ENCODE measurements around the gene SGK1.
A peak's percentile ranks its signal among the peaks of the same experiment; 100 is the strongest.
"Not testable (repeated sequence)": the region's sequence is repeated elsewhere in the genome, so short reads cannot be mapped to it uniquely, and the experiment has no call there.

The SGK1 gene

DNA sequence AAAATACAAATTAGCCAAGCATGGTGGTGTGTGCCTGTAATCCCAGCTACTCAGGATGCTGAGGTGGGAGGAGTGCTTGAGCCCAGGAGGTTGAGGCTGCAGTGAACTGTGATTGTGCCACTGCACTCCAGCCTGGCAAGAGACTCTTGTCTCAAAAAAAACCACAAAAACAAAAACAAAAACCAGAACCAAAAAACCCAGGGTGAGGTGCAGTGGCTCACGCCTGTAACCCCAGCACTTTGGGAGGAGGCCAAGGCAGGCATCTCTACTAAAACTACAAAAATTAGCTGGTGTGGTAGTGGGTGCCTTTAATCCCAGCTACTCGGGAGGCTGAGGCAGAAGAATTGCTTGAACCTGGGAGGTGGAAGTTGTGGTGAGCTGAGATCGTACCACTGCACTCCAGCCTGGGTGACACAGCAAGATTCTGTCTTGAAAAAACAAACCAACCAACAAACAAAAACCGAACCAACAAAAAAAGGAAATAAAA lies 41.0 kb downstream of the SGK1 start:
- CTCF ChIA-PET = interaction anchor here (1.0 to 1.4 kb wide), 2 partner anchors 11 to 14 kb away, joined by 3 to 5 read pairs; no protein-coding TSS in a partner anchor
- H3K4me1 Mint-ChIP-seq = peaks cover 49% of the 10 kb centered on the region
- H3K9me3 Mint-ChIP-seq, H3K36me3 Mint-ChIP-seq, H3K27me3 Mint-ChIP-seq: not testable (repeated sequence)
- H3K4me3 Mint-ChIP-seq = peak overlapping the region; percentile 40
- peak; percentile 51 for DNase-seq
- H3K27ac Mint-ChIP-seq = peak overlapping the region; percentile 89

DNA sequence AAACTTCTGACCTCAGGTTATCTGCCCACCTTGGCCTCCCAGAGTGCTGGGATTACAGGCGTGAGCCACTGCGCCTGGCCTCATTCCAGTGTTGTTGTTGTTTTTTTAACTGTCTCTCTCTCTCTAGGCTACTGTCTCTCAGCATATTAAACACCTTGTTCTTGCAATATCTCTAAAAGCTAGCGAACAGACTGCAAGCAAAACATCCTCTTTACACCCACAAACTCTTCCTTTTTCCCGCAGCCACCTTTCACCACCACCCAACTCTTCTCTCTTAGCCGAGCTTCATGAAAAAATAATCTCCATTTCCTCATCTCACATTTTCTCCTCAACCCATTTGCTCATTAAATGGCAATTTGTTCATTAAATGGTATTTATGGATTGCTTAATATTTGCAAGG lies 45.5 kb downstream of the SGK1 start:
- peaks cover 2% of the 10 kb centered on the region for H3K36me3 Mint-ChIP-seq
- peak overlapping the region; percentile 5 for H3K4me3 Mint-ChIP-seq
- CTCF ChIA-PET = interaction anchor here (1.6 kb wide), 1 partner anchor 20 kb away, joined by 4 read pairs; no protein-coding TSS in a partner anchor
- H3K27ac Mint-ChIP-seq = peak overlapping the region; percentile 85
- H3K27me3 Mint-ChIP-seq = no peaks in the 10 kb centered on the region
- peaks cover 2% of the 10 kb centered on the region for H3K9me3 Mint-ChIP-seq
- DNase-seq = peak; percentile 32
- peaks cover 41% of the 10 kb centered on the region for H3K4me1 Mint-ChIP-seq

DNA sequence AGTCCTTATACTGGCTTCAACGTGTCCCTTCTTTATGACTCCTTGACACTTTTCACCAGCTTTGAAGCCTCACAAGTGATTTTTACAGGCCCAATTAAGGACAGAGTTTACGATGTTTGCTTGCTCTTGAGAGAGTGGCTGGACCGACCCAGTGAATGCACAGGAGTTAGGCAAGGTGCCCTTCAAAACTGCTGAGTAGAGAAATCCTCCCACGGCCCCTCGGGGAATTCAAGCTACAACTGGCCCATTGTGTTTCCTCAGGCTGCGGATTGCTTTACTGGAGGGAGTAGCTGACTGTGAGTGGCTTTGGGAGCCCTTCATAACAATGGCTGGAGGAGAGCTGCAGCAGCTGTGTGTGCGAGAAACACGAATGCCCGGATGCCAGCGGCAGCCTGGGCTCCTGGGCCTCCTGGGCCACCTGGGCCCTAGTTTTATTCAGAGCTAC lies 50.0 kb downstream of the SGK1 start:
- CTCF ChIA-PET = no interaction called here
- peaks cover 17% of the 10 kb centered on the region for H3K4me1 Mint-ChIP-seq
- no peak for DNase-seq
- H3K9me3 Mint-ChIP-seq = peaks cover under 1% of the 10 kb centered on the region
- H3K27me3 Mint-ChIP-seq = no peaks in the 10 kb centered on the region
- H3K4me3 Mint-ChIP-seq = no peak overlapping the region
- H3K27ac Mint-ChIP-seq = no peak overlapping the region
- no peaks in the 10 kb centered on the region for H3K36me3 Mint-ChIP-seq

DNA sequence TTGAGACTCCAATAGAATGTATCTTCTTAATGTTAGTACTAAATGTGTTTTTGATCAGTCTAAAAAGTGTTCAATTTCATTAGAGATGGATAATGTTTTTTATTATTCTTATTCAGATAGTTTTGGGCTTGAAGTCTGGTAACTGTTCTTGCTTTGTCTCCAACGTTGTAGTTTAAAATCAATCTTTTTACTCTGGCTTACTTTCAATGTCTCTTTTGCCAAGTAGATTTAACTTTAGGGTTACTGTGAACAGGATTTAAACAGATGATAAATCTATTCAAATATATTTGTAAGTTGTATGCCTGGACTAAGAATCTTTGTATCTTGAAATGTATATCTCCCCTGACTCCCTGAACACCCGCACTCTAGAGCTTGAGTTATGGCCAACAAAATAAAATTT lies 51.1 kb downstream of the SGK1 start:
- peaks cover 7% of the 10 kb centered on the region for H3K4me1 Mint-ChIP-seq
- peaks cover 4% of the 10 kb centered on the region for H3K27me3 Mint-ChIP-seq
- DNase-seq = no peak
- H3K27ac Mint-ChIP-seq = no peak overlapping the region
- CTCF ChIA-PET = no interaction called here
- H3K36me3 Mint-ChIP-seq = no peaks in the 10 kb centered on the region
- no peak overlapping the region for H3K4me3 Mint-ChIP-seq
- no peaks in the 10 kb centered on the region for H3K9me3 Mint-ChIP-seq

DNA sequence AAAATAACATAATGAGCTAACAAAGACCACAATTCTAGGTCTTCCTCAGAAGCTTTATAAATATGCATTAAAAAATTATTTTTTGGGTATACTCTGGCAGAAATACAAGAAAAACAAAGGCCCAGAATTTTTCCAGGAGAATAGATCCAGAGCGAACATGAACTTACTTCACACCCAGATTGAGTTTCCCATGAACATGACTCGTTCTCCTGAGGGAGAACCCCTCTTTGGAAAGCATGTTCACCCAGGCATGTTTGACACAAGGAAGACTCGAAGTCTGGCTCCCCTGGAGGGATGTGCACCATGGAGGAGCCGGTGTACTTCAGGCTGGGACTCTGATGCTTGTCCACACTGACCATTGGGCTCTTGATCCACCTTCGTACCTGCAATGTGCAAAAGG lies 56.1 kb downstream of the SGK1 start:
- peaks cover 2% of the 10 kb centered on the region for H3K36me3 Mint-ChIP-seq
- CTCF ChIA-PET = no interaction called here
- H3K4me3 Mint-ChIP-seq = no peak overlapping the region
- H3K27me3 Mint-ChIP-seq = peaks cover 4% of the 10 kb centered on the region
- DNase-seq = no peak
- H3K9me3 Mint-ChIP-seq = no peaks in the 10 kb centered on the region
- no peaks in the 10 kb centered on the region for H3K4me1 Mint-ChIP-seq
- no peak overlapping the region for H3K27ac Mint-ChIP-seq

DNA sequence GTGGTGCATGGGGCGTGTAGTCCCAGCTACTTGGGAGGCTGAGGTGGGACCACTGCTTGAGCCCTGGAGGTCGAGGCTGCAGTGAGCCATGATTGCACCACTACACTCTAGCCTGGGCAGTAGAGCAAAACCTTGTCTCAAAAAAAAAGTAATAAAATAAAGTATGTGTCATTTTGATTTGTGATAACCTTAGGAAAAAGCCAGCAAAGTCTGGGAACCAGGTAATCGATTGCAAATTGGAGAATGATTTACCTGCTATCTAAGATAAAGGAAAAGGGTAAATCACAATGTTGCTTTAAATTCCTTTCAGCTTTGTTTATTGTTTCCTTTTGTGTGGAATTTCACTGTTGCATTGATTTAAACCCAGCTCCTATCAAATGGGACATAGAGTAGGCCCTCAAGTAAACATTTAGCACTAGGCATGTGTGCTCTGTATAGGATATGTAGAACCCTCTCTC lies 59.0 kb downstream of the SGK1 start:
- Mint-ChIP-seq H3K27me3 (peaks cover 4% of the 10 kb centered on the region), H3K9me3 (no peaks in the 10 kb centered on the region), H3K36me3 (peaks cover 2% of the 10 kb centered on the region), H3K4me1 (no peaks in the 10 kb centered on the region), H3K4me3 (no peak overlapping the region), H3K27ac (no peak overlapping the region)
- CTCF ChIA-PET = no interaction called here
- DNase-seq = no peak

DNA sequence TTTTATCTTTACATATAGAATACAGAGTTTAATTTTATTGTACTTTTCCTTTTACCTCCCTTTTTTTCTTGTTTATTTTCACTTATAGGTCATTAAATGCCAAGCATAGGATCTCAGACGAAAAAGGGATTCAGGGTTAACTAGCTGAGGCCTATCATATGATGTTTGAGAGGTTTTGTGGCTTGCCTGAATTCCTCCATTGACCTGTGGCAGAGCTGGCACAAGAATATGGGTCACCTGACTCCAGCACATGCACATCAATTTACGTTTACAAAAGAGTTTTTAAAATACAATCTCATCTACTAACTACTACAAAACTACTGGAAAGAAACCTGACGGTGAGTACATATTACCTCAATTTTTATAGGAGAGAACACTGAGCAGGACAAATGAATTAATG lies 60.4 kb downstream of the SGK1 start:
- no peaks in the 10 kb centered on the region for H3K9me3 Mint-ChIP-seq
- H3K36me3 Mint-ChIP-seq = peaks cover 2% of the 10 kb centered on the region
- no peak overlapping the region for H3K4me3 Mint-ChIP-seq
- H3K27ac Mint-ChIP-seq = no peak overlapping the region
- no peaks in the 10 kb centered on the region for H3K4me1 Mint-ChIP-seq
- CTCF ChIA-PET = no interaction called here
- DNase-seq = no peak
- H3K27me3 Mint-ChIP-seq = peaks cover 3% of the 10 kb centered on the region

DNA sequence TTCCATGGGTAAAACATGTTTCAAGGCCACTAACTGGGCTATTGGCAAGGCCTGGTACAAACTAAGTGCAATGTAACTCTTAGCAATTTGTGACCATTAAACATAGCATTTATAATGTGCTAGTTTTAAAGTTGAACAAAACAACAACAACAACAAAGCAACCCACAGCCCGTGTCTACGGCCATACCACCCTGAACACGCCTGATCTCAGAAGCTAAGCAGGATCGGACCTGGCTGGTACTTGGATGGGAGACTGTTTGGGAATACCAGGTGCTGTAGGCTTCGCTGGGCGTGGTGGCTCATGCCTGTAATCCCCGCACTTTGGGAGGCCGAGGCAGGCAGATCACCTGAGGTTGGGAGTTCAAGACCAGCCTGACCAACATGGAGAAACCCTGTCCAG lies 61.0 kb downstream of the SGK1 start:
- no peaks in the 10 kb centered on the region for H3K9me3 Mint-ChIP-seq
- peaks cover 2% of the 10 kb centered on the region for H3K36me3 Mint-ChIP-seq
- H3K4me3 Mint-ChIP-seq = no peak overlapping the region
- H3K4me1 Mint-ChIP-seq = no peaks in the 10 kb centered on the region
- DNase-seq = no peak
- no peak overlapping the region for H3K27ac Mint-ChIP-seq
- CTCF ChIA-PET = no interaction called here
- no peaks in the 10 kb centered on the region for H3K27me3 Mint-ChIP-seq

DNA sequence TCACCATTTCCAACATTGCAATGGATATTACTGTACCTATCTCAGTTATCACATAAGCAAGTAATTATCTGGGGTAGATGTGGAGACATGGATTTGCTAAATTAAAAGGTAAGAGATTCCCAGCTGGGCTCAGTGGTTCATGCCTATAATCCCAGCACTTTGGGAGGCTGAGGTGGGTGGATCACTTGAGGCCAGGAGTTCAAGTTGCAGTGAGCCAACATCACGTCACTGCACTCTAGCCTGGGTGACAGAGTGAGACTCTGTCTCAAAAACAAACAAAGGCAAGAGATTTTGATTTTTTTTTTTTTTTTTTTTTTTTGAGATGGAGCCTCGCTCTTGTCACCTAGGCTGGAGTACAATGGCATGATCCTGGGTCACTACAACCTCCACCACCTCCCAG lies 62.6 kb downstream of the SGK1 start:
- H3K4me1 Mint-ChIP-seq, CTCF ChIA-PET, H3K36me3 Mint-ChIP-seq, DNase-seq, H3K27me3 Mint-ChIP-seq, H3K27ac Mint-ChIP-seq, H3K4me3 Mint-ChIP-seq, H3K9me3 Mint-ChIP-seq: not testable (repeated sequence)

DNA sequence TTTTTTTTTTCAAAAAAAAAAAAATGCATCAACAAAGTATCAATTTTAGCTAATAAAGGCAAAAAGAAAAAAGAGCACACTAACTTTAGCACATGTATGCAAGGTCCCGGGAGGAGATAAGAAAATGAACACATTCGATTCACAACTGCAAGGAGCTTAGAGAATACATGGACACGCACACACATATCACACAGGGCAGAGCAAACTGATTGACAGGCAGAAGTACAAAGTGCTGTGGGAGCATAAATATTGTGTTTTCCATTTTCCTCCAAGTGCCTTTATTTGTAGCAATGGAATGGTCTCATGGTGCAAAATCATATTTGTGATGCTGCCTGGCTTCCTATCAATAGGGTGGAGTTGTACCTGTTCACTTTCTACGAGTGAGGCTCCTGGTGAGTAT lies 63.8 kb downstream of the SGK1 start:
- no peak overlapping the region for H3K27ac Mint-ChIP-seq
- H3K9me3 Mint-ChIP-seq = no peaks in the 10 kb centered on the region
- CTCF ChIA-PET = no interaction called here
- H3K4me1 Mint-ChIP-seq = peaks cover 18% of the 10 kb centered on the region
- no peaks in the 10 kb centered on the region for H3K27me3 Mint-ChIP-seq
- no peak for DNase-seq
- H3K4me3 Mint-ChIP-seq = no peak overlapping the region
- peaks cover 13% of the 10 kb centered on the region for H3K36me3 Mint-ChIP-seq

DNA sequence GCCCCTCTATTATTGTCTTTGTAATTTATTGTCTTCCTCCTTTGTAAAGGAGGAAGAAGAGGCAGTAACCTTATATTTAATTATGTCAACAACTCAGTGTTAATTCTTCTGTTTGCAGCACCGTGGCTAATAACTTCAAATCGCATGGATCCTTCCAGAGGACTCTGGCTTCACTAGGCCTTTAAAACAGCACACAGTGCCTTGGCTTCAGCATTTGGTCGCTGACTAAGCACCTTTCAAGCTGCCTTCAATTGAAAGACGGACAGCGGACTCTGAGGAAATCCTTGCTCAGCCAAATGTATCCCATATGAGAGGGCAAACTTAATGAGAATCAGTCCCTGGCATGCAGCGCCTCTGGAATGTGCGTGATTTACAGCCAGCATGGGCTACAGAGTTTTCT lies 64.2 kb downstream of the SGK1 start:
- CTCF ChIA-PET = no interaction called here
- no peak overlapping the region for H3K27ac Mint-ChIP-seq

DNA sequence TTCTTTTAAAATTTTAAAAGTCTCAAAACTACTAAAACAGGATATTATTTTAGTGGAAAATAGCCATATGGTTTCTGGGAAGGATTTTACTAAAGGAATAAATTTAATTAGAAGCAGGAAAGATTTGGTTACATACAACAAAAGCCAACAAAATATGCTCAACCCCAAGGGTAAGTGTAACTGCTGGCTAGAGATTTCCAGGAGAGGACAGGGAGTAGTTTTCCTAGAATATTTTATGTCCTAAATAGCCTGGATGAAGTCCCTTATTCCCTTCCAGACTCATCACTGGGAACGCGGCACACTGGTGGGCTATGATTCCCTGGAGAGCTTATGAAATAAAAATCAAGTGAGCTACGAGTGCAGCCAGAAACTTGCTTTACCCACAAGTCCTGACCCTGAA lies 66.6 kb downstream of the SGK1 start:
- peaks cover 43% of the 10 kb centered on the region for H3K4me1 Mint-ChIP-seq
- DNase-seq = no peak
- peaks cover 18% of the 10 kb centered on the region for H3K36me3 Mint-ChIP-seq
- H3K4me3 Mint-ChIP-seq = no peak overlapping the region
- no peaks in the 10 kb centered on the region for H3K9me3 Mint-ChIP-seq
- CTCF ChIA-PET = interaction anchor here (0.7 to 2.0 kb wide), 2 partner anchors 11 to 22 kb away, joined by 3 to 4 read pairs; no protein-coding TSS in a partner anchor
- no peak overlapping the region for H3K27ac Mint-ChIP-seq
- H3K27me3 Mint-ChIP-seq = no peaks in the 10 kb centered on the region

More for the DNA sequence above, 64.2 kb downstream of the SGK1 start:
- no peak for DNase-seq
- Mint-ChIP-seq H3K4me3 (no peak overlapping the region), H3K27me3 (no peaks in the 10 kb centered on the region), H3K9me3 (no peaks in the 10 kb centered on the region), H3K4me1 (peaks cover 22% of the 10 kb centered on the region), H3K36me3 (peaks cover 17% of the 10 kb centered on the region)

DNA sequence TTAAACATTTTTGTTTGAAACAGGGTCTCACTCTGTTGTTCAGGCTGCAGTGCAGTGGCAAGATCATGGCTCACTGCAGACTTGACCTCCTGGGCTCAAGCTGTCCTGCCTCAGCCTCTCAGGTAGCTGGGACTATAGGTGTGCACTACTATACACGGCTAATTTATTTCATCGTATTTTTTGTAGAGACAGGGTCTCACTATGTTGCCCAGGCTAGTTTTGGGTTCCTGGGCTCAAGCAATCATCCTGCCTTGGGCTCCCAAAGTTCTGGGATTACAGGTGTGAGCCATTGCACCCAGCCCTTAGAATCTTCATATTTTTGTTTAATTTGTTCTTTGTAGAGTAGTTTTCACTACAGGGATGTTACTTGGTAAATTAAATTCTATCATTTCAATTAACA lies 67.1 kb downstream of the SGK1 start:
- Mint-ChIP-seq H3K4me3 (no peak overlapping the region), H3K27ac (no peak overlapping the region), H3K9me3 (no peaks in the 10 kb centered on the region), H3K27me3 (no peaks in the 10 kb centered on the region), H3K36me3 (peaks cover 18% of the 10 kb centered on the region), H3K4me1 (peaks cover 49% of the 10 kb centered on the region)
- no peak for DNase-seq
- CTCF ChIA-PET = no interaction called here

DNA sequence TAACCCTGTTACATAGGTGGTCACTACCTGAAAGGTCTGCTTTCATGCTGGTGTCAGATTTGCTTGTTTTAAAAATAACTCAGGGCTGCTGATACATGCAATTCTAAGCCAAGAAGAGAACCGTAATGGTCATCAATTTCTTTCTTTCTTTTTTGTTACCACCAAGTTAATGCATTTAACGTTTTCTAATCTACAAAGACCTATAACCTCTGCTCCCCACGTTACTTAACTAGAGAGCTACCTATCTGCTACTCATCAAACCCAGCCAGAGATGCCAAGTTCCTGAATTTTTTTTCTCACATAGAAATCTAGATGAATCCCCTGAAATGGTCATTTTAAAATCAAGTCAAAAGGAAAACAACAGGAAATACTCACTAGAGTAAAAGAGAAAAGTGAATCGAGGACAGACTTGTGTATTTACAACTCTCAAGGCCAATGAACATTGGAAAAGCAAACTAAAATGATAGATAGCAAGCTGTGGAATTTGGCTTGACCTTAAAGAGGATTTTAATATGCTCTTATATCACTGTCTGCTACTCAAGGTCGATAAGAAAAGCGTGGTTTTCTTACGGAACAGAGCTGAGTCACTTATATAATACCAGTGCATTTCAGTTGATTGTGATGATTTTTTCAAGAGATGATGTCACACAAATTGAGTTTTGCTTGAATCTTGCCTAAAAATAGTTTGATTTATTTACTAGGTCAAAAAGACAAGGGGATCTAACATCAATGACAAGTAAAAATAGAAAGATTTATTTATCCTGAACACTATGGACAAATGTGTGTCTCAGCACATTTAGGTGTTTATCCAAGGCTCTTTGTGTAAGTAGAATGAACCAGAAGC lies 67.9 kb downstream of the SGK1 start:
- Mint-ChIP-seq H3K36me3 (peaks cover 19% of the 10 kb centered on the region), H3K27ac (peak overlapping the region; percentile 70), H3K4me1 (peaks cover 56% of the 10 kb centered on the region), H3K4me3 (no peak overlapping the region), H3K9me3 (no peaks in the 10 kb centered on the region), H3K27me3 (no peaks in the 10 kb centered on the region)
- DNase-seq = no peak
- CTCF ChIA-PET = no interaction called here

DNA sequence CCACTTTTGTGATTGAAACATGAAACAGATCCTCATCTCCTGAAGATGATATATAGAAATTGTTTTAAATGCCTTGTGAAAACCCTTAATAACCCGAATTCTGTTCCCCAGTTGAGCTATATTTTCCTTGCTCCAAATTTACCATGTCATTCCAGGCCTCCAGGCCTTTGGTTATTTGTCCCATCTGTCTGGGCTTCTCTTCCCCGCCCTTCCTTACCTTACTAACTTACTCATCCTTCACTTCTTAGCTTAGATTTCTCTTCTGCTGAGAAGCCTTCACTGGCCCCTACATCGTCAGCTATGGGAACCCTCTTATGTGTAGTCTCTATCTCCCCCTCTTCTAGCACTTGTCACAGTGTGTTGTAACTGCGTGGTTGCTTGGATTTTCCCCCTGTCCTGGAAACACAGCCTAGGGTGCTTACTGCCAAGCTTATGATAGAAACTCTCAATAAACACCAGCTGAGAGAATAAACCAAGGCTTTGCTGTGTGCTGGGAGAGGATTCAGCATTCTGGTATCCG lies 68.6 kb downstream of the SGK1 start:
- peak overlapping the region; percentile 71 for H3K27ac Mint-ChIP-seq
- H3K4me1 Mint-ChIP-seq = peaks cover 61% of the 10 kb centered on the region
- no peak for DNase-seq
- H3K9me3 Mint-ChIP-seq = no peaks in the 10 kb centered on the region
- peaks cover 22% of the 10 kb centered on the region for H3K36me3 Mint-ChIP-seq
- H3K4me3 Mint-ChIP-seq = no peak overlapping the region
- no peaks in the 10 kb centered on the region for H3K27me3 Mint-ChIP-seq
- CTCF ChIA-PET = no interaction called here
